C4-2B (cell line): ENCODE results near the gene HELQ.

Experiments
- ZFX ChIP-seq: fragments of 450-650 bp; IDR thresholded peaks from 2 replicates; pipeline ENCODE4 v1.6.1; 2017
- TF ChIP-seq, protein P1 (sequence below): fragments of 450-650 bp; conservative IDR thresholded peaks from 2 replicates; pipeline ENCODE4 v1.5.1; 2017; ENCODE audit warnings: mild to moderate bottlenecking

DNA sequence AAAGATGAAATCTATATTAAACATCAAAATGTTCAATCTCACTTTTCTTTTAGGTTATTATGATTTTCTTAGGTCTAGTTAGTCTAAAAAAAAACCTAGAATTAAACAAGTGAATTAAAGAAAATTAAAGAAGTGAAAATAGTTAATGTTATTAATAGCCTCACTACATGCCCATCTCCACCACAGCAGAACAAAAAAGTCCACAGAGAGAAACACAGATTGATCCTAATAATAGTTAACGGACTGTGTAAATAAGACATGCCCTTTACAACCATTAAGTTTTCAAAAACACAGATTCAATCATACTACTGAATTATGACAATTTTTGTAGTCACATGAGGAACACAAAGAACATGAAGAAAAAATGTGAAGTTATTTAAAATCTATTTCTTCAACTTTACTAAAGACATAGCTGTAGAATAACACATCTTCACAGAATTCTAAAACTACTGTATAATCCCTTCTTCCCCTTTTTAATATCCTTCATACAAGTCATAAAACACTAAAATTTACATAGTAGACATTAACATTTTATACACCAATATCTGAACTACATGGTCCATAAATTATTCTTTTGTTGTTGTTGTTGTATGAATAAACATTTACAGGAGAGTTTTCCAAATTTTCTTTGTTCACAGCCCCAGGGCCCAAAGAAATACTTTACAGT is 15.3 kb downstream of the HELQ start:
- TF ChIP-seq, protein P1, sequence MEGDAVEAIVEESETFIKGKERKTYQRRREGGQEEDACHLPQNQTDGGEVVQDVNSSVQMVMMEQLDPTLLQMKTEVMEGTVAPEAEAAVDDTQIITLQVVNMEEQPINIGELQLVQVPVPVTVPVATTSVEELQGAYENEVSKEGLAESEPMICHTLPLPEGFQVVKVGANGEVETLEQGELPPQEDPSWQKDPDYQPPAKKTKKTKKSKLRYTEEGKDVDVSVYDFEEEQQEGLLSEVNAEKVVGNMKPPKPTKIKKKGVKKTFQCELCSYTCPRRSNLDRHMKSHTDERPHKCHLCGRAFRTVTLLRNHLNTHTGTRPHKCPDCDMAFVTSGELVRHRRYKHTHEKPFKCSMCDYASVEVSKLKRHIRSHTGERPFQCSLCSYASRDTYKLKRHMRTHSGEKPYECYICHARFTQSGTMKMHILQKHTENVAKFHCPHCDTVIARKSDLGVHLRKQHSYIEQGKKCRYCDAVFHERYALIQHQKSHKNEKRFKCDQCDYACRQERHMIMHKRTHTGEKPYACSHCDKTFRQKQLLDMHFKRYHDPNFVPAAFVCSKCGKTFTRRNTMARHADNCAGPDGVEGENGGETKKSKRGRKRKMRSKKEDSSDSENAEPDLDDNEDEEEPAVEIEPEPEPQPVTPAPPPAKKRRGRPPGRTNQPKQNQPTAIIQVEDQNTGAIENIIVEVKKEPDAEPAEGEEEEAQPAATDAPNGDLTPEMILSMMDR = no peak
- no peak for TF ChIP-seq ZFX
